ENCODE data around the gene SLC44A5.

- TF ChIP-seq, protein P1, sequence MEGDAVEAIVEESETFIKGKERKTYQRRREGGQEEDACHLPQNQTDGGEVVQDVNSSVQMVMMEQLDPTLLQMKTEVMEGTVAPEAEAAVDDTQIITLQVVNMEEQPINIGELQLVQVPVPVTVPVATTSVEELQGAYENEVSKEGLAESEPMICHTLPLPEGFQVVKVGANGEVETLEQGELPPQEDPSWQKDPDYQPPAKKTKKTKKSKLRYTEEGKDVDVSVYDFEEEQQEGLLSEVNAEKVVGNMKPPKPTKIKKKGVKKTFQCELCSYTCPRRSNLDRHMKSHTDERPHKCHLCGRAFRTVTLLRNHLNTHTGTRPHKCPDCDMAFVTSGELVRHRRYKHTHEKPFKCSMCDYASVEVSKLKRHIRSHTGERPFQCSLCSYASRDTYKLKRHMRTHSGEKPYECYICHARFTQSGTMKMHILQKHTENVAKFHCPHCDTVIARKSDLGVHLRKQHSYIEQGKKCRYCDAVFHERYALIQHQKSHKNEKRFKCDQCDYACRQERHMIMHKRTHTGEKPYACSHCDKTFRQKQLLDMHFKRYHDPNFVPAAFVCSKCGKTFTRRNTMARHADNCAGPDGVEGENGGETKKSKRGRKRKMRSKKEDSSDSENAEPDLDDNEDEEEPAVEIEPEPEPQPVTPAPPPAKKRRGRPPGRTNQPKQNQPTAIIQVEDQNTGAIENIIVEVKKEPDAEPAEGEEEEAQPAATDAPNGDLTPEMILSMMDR (conservative IDR thresholded peaks at IDR 0.05; ENCODE audit: low read length), result no peak
- TF ChIP-seq EZH2phosphoT487 (IDR thresholded peaks at IDR 0.05; ENCODE audit: borderline replicate concordance), result no peak
Measured at GRCh38 chr1:75522389-75522788, 88.5 kb downstream of the SLC44A5 start.
